Trophoblast cell (in vitro differentiated cells and primary cell): ENCODE results near the gene LAMC2.
A peak's percentile ranks its signal among the peaks of the same experiment; 100 is the strongest.

Experiments
- DNase-seq, 2 donors: peaks; one replicate each; pipeline ENCODE4 v3.0.0-alpha.2; 2016
- H2AFZ ChIP-seq: 2 replicates; pipeline ENCODE4 v1.6.1; 2013; ENCODE audit warnings: low read length, moderate library complexity, mild to moderate bottlenecking; ENCODE audit not compliant: insufficient read depth, poor library complexity
- H2AK5ac ChIP-seq: 2 replicates; pipeline ENCODE4 v1.6.1; 2013; ENCODE audit warnings: mild to moderate bottlenecking, low read length
- H2BK120ac ChIP-seq: 2 replicates; pipeline ENCODE4 v1.6.1; 2013; ENCODE audit warnings: low read length, mild to moderate bottlenecking, moderate library complexity; ENCODE audit not compliant: insufficient read depth, poor library complexity
- H2BK12ac ChIP-seq: 2 replicates; pipeline ENCODE4 v1.6.1; 2013; ENCODE audit warnings: mild to moderate bottlenecking, low read length, moderate library complexity
- H2BK5ac ChIP-seq: 2 replicates; pipeline ENCODE4 v1.6.1; 2013; ENCODE audit warnings: low read length, low read depth, moderate library complexity, mild to moderate bottlenecking; ENCODE audit not compliant: poor library complexity
- H3K14ac ChIP-seq: 2 replicates; pipeline ENCODE4 v1.6.1; 2013; ENCODE audit warnings: mild to moderate bottlenecking, low read length
- H3K18ac ChIP-seq: 2 replicates; pipeline ENCODE4 v1.6.1; 2013; ENCODE audit warnings: mild to moderate bottlenecking, low read length
- H3K23ac ChIP-seq: 2 replicates; pipeline ENCODE4 v1.6.1; 2013; ENCODE audit warnings: low read length
- H3K27ac ChIP-seq: 2 replicates; pipeline ENCODE4 v1.5.1; 2013; ENCODE audit warnings: low read depth, mild to moderate bottlenecking, inconsistent platforms, low read length, moderate library complexity
- H3K27me3 ChIP-seq: 2 replicates; pipeline ENCODE4 v1.6.1; 2013; ENCODE audit warnings: inconsistent platforms, mild to moderate bottlenecking, low read length, moderate library complexity; ENCODE audit not compliant: insufficient read depth
- H3K36me3 ChIP-seq, 2 experiments: 1 replicate in 1 of 2; 2 replicates in 1 of 2; pipeline ENCODE4 v1.6.1; 2013; ENCODE audit warnings: low read length in 2 of 2, mild to moderate bottlenecking in 2 of 2, moderate library complexity in 1 of 2; ENCODE audit not compliant: insufficient read depth in 2 of 2, control insufficient read depth in 1 of 2
- H3K4ac ChIP-seq: 2 replicates; pipeline ENCODE4 v1.6.1; 2013; ENCODE audit warnings: low read depth, mild to moderate bottlenecking, low read length, moderate library complexity
- H3K4me1 ChIP-seq, 2 experiments: 1 replicate in 1 of 2; 2 replicates in 1 of 2; pipeline ENCODE4 v1.6.1; 2013; ENCODE audit warnings: low read length in 2 of 2, mild to moderate bottlenecking in 2 of 2, moderate library complexity in 1 of 2; ENCODE audit not compliant: insufficient read depth in 2 of 2, control insufficient read depth in 1 of 2
- H3K4me2 ChIP-seq: 2 replicates; pipeline ENCODE4 v1.6.1; 2013; ENCODE audit warnings: inconsistent platforms, mild to moderate bottlenecking, low read length, moderate library complexity
- H3K4me3 ChIP-seq: 2 replicates; pipeline ENCODE4 v1.5.1; 2013; ENCODE audit warnings: mild to moderate bottlenecking, low read depth, low read length, inconsistent platforms
- H3K79me1 ChIP-seq: one replicate; pipeline ENCODE4 v1.6.1; 2013; ENCODE audit warnings: low read length
- H3K79me2 ChIP-seq: 2 replicates; pipeline ENCODE4 v1.6.1; 2013; ENCODE audit warnings: low read length, mild to moderate bottlenecking; ENCODE audit not compliant: control insufficient read depth, insufficient read depth, poor library complexity
- H3K9ac ChIP-seq: 2 replicates; pipeline ENCODE4 v1.6.1; 2013; ENCODE audit warnings: mild to moderate bottlenecking, low read length
- H3K9me3 ChIP-seq: 2 replicates; pipeline ENCODE4 v1.6.1; 2013; ENCODE audit warnings: low read depth, mild to moderate bottlenecking, control low read depth, inconsistent platforms, low read length; ENCODE audit not compliant: insufficient read depth
- H4K12ac ChIP-seq: 2 replicates; pipeline ENCODE4 v1.6.1; 2013; ENCODE audit warnings: low read depth, mild to moderate bottlenecking, low read length, moderate library complexity
- H4K8ac ChIP-seq: 2 replicates; pipeline ENCODE4 v1.6.1; 2013; ENCODE audit warnings: low read depth, mild to moderate bottlenecking, low read length, moderate library complexity
- H4K91ac ChIP-seq: one replicate; pipeline ENCODE4 v1.6.1; 2013; ENCODE audit warnings: low read depth, mild to moderate bottlenecking, low read length, moderate library complexity
- WGBS: extraction: QIAGEN DNeasy Blood & Tissue Kit; methylation state at CpG from one replicate; pipeline ENCODE4 v1.1.7; 2013; ENCODE audit warnings: missing lambda C conversion rate; ENCODE audit not compliant: insufficient read length, insufficient coverage; ENCODE audit errors: extremely low coverage; 5-methylcytosine and 5-hydroxymethylcytosine counted together

Gene LAMC2

DNA sequence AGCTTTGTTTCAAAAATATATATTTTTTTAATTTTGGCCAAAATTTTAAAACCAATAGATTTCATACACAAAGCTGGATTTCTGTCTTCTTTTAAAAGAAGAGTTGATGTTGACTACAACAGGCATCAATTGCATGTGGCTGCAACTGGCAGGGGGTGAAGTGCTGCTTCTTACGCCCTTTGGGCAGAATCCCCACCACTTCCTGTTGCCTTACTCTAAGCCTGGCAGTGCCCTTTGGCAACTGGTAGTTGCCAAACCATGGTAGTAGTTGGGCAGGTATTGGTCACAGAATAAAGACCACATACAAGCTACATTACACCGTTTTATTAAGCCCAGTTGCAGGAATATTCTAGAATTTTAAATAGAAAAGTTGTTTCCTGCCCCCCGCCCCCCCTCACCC lies 17.0 kb downstream of the LAMC2 start:
- H2BK120ac ChIP-seq, result no peak overlapping the region
- H3K4ac ChIP-seq, result no peak overlapping the region
- H3K27me3 ChIP-seq, result no peaks in the 10 kb centered on the region
- no peak overlapping the region for H3K23ac ChIP-seq
- no peak overlapping the region for H3K14ac ChIP-seq
- H3K9ac ChIP-seq, result no peak overlapping the region
- no peak overlapping the region for H4K8ac ChIP-seq
- no peak for DNase-seq
- H3K4me3 ChIP-seq, result no peak overlapping the region
- H4K91ac ChIP-seq, result no peak overlapping the region
- no peak overlapping the region for H2BK12ac ChIP-seq
- no peaks in the 10 kb centered on the region for H3K79me2 ChIP-seq
- peaks cover 0 to 2% of the 10 kb centered on the region in 2 experiments for H3K4me1 ChIP-seq
- H3K4me2 ChIP-seq, result no peak overlapping the region
- no peaks in the 10 kb centered on the region for H3K9me3 ChIP-seq
- H2BK5ac ChIP-seq, result no peak overlapping the region
- H3K18ac ChIP-seq, result no peak overlapping the region
- no peak overlapping the region for H3K27ac ChIP-seq
- WGBS, result no CpG with 5 or more reads among the region's 3 CpGs
- H2AFZ ChIP-seq, result no peak overlapping the region
- no peak overlapping the region for H2AK5ac ChIP-seq
- no peak overlapping the region for H4K12ac ChIP-seq
- no peaks in the 10 kb centered on the region for H3K36me3 ChIP-seq
- no peaks in the 10 kb centered on the region for H3K79me1 ChIP-seq

DNA sequence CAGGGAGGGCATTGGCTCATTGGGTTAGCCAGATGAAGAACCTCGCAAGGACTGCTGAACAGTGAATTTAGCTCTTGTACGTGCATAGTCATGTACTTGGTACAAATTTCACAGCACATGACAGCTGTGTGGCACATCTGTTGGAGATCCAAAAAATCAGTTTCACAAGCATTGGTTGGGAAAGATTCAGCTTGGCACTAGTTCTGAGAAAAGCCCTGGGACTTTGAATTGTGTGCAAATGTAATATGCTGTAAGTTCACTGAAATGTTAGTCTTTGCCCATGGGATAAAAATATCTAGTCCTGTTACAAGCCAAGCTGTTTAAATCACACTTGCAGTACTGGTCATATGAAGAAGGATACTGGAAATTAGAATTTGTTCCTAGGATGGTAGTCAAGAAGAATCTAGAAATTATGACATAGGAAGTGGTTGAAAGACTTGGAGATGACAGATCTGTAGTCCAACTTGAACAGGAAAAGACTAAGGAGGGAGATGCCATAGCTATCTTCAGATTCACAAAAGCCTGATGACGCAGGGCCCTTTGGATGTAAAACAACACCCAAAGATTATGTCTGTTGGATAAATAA lies 19.2 kb downstream of the LAMC2 start:
- no peaks in the 10 kb centered on the region for H3K9me3 ChIP-seq
- no peaks in the 10 kb centered on the region for H3K79me1 ChIP-seq
- H3K9ac ChIP-seq, result no peak overlapping the region

DNA sequence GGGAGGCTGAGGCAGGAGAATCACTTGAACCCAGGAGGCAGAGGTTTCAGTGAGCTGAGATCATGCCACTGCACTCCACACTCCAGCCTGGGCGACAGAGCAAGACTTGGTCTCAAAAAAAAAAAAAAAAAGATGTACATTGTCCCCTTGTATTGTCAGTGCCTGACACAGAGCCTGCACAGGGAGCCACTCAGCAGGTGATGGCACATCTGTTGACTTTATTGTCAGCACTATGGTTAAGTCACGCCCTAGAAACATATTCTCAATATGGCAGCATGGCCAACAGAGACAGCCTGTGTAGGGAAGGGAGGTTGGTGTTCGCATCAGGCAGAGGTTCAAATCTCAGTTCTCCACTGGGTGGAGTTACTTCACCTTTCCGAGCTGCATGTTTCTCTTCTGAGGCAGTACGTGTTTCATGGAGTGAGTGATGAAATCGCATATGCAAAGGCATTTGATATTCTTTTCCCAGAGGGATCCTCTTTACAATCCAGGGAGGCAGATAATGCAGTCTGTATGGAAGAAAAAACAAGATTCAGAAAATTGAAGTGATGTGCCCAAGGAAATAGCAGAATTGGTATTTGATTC lies 20.6 kb downstream of the LAMC2 start:
- no peak overlapping the region for H2BK5ac ChIP-seq
- H3K4me3 ChIP-seq, result no peak overlapping the region
- H3K27me3 ChIP-seq, result no peaks in the 10 kb centered on the region
- H4K12ac ChIP-seq, result no peak overlapping the region
- H3K9me3 ChIP-seq, result no peaks in the 10 kb centered on the region
- H2BK120ac ChIP-seq, result no peak overlapping the region
- H3K9ac ChIP-seq, result no peak overlapping the region
- H4K8ac ChIP-seq, result no peak overlapping the region
- H4K91ac ChIP-seq, result no peak overlapping the region
- no peak overlapping the region for H3K14ac ChIP-seq
- no peaks in the 10 kb centered on the region for H3K4me1 ChIP-seq
- H3K79me2 ChIP-seq, result no peaks in the 10 kb centered on the region
- H3K27ac ChIP-seq, result no peak overlapping the region
- H3K79me1 ChIP-seq, result no peaks in the 10 kb centered on the region
- no peak overlapping the region for H3K23ac ChIP-seq
- no peak overlapping the region for H3K4me2 ChIP-seq
- no peak overlapping the region for H3K18ac ChIP-seq
- peak; percentile 34 to 78 for DNase-seq
- H3K36me3 ChIP-seq, result no peaks in the 10 kb centered on the region
- H2AFZ ChIP-seq, result no peak overlapping the region
- no peak overlapping the region for H2BK12ac ChIP-seq
- no CpG with 5 or more reads among the region's 6 CpGs for WGBS
- H3K4ac ChIP-seq, result no peak overlapping the region
- H2AK5ac ChIP-seq, result no peak overlapping the region

More for the DNA sequence above, 19.2 kb downstream of the LAMC2 start:
- Histone ChIP-seq H4K12ac (no peak overlapping the region), H3K23ac (no peak overlapping the region), H3K14ac (no peak overlapping the region), H3K79me2 (no peaks in the 10 kb centered on the region), H2AFZ (no peak overlapping the region), H3K27me3 (no peaks in the 10 kb centered on the region), H2BK120ac (no peak overlapping the region), H3K18ac (no peak overlapping the region), H2AK5ac (no peak overlapping the region), H3K4me2 (no peak overlapping the region), H3K4me1 (no peaks in the 10 kb centered on the region), H4K91ac (no peak overlapping the region), H3K27ac (no peak overlapping the region), H3K36me3 (no peaks in the 10 kb centered on the region), H4K8ac (no peak overlapping the region), H2BK5ac (no peak overlapping the region), H2BK12ac (no peak overlapping the region), H3K4me3 (no peak overlapping the region), H3K4ac (no peak overlapping the region)
- no peak for DNase-seq
- no CpG with 5 or more reads among the region's 3 CpGs for WGBS

GRCh38 chr1:183209533-183210158 lies 23.6 kb downstream of the LAMC2 start:
- Histone ChIP-seq H4K8ac (no peak overlapping the region), H3K23ac (no peak overlapping the region), H3K9me3 (no peaks in the 10 kb centered on the region), H3K4me2 (no peak overlapping the region), H3K27me3 (no peaks in the 10 kb centered on the region), H3K4ac (no peak overlapping the region), H3K18ac (no peak overlapping the region), H2BK12ac (no peak overlapping the region), H3K79me2 (no peaks in the 10 kb centered on the region), H3K36me3 (no peaks in the 10 kb centered on the region), H3K14ac (no peak overlapping the region), H3K4me1 (no peaks in the 10 kb centered on the region), H3K79me1 (no peaks in the 10 kb centered on the region), H3K4me3 (no peak overlapping the region), H3K27ac (no peak overlapping the region), H3K9ac (no peak overlapping the region), H2AFZ (no peak overlapping the region), H4K91ac (no peak overlapping the region), H2BK120ac (no peak overlapping the region), H2BK5ac (no peak overlapping the region), H2AK5ac (no peak overlapping the region), H4K12ac (no peak overlapping the region)
- DNase-seq, result peak; percentile 54 to 83
